Activated CD4-positive, alpha-beta T cell treated with anti-CD3 and anti-CD28 coated beads for 48 hours (primary cell): Measurements from ENCODE around the gene AMOTL2.

Source experiments
- DNase-seq: peaks from one replicate; pipeline ENCODE4 v3.0.0-alpha.2; 2020

The AMOTL2 gene

DNA sequence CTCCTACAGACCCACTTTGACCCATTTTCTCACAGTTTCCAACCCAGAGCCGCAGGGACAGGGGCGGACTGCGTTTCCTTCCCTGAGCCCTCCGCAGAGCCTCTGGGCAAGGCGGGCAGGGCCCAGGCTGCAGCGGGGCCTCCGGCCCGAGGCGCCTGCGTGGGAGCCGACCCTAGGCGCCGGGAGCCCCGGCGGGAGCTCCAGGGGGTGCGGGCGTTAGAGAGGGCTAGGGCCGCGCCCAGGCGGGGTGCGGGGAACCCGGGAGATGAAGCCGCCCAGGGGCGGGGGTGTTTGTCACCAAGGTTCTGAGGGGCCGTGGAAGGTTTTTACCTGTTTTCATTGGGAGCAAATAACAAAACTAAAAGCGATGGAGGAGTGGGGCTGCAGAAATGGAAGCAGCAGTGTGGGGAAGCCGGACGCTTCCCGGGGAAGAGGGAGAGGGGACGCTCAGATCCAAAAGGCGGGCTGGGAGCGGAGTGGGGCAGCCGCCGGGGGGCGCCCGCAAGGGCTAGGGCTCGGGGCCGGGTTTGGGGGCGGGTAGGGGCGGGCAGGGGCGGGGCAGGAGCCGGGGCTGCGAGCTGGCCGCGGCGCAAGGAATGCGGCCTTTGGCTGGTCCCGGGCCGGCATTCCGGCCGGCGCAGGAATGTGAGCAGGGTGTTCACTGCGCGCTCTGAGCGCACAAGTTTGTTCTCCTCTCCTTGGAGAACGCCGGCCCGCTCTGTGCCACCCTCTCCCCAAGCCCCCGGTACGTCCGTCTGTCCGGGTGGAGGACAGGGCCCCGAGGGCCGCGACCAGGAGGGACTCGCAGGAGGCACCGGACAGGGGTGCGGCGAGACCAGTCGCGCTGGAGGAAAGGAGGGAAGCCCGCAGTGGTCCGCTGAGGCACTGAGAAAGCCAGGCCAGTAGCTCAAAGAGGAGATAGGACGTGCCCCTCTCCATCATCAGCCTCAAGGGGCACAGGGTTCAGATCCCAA lies 61.1 kb downstream of the AMOTL2 start:
- DNase-seq, result no peak

DNA sequence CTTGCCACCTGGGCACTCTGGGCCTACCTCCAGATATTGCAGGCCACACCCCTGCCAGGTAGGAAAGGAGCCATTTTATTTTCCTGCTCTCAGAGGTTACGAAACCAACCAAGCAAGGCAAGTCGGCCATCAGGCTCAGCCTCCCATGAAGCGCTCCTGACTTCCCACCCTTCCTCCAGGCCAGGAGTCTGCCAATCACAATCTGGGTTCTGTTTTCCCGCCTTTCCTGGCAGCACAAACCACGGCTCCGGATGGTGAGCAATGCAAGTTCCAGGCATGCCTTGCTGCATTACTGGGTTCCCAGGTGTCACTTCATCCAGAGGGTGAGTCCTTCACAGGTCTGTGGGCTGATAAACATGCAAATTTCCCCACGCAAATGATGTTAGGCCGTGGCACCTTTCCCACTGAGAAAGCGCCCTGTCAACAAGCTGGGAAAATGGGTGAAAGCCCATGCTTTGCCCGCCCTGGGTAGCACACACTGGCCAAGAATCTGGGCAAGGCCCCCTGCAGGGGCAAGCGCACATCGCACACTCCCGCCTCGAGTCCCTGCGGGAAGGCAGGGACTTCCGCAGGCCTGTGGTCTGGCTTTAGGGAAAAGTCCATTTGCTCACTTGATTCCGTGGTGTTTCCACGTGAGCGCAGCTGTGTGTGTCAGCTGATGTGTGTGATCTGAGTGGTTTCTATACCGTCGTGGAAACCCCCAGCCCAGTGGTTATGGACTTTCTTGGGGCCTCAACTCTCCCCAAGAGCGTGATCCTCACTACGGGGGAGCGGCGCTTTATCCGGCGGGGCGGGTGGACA lies 62.0 kb downstream of the AMOTL2 start:
- no peak for DNase-seq

DNA sequence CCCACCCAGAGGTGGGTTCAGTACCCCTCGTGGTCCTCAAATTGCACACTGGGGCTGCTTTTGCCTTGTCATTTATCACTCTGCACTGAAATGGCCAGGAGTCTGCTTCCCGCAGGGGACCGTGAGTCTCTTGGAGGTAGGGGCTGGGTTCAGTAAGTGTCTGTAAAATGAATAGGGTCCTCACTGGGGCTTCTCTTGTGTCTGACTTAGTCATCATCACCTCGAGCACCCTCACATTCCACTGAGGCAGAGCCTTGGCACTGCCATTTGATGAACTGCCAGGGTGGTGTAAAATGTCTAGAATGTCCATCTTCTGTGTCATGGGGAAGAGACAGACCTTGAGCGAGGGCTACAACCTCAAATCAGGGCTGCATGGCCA lies 62.6 kb downstream of the AMOTL2 start:
- no peak for DNase-seq

DNA sequence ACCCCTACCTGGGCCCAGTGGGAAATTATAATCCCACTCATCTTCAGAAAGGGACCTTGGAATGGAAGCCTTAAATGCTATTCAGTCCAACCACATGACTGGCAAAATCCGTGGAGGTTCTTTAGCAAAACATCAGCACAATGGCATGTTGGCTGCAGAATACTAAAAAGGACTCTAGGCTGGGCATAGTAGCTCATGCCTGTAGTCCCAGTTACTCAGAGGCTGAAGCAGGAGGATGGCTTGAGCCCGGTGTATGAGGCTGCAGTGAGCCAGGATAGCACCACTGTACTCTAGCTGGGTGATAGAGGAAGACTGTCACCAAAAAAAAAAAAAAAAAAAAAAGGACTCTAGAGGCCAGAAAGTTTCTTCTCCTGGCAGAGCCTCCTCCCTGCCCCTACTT lies 63.0 kb downstream of the AMOTL2 start:
- no peak for DNase-seq

DNA sequence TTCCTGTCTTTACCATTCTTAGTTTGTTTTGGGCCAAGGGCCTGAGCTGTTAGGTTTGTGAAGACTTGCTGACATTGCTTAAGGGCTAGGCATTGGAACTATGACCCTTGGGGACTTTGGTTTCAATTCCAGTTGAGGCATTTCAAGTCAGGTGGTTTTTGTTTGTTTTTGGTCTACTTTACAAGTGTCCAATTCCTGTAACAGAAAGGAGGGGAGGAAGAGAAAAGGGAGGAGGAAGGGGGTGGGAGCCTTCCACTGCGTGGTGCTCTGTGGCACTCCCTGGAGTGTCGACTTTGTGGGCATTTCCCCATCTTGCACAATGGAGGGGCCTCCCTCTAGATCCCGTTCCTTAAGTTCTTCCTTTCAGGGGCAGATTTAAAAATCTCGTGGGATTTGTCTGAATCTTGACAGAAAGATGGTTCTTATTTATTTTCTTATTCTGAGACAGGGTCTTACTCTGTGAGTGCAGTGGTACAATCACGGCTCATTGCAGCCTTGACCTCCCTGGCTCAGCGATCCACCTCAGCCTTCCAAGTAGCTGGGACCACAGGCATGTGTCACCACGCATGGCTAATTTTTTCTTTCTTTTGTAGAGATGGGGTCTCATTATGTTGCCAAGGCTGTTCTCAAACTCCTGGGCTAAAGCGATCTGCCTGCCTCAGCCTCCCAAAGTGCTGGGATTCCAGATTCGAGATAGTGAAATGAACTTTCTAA lies 64.1 kb downstream of the AMOTL2 start:
- DNase-seq, result no peak

DNA sequence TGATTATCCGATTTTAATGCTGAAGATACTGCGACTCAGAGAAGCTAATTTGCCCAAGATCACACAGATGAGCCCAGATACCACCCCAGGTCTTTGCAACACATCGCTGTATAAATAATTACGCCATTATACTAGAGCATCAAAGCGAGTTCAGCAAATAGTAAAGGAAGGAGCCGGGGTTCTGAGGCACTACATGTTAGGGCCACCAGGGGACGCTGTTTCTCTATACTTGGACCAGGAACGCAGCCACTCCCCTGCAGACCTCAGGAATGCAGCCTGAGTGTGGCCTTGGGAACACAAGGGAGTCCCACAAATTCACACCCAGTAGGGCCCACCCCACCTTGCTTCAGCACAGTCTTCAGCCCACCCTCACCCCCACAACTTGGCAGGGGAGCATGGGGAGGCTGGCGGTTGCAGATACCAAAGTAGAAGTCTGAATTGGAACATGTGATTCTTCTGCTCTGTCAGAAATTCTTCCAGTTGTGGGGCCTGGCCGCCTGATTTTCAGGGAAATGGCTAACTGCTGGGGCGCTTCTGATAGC lies 65.8 kb downstream of the AMOTL2 start:
- DNase-seq, result peak; percentile 83

DNA sequence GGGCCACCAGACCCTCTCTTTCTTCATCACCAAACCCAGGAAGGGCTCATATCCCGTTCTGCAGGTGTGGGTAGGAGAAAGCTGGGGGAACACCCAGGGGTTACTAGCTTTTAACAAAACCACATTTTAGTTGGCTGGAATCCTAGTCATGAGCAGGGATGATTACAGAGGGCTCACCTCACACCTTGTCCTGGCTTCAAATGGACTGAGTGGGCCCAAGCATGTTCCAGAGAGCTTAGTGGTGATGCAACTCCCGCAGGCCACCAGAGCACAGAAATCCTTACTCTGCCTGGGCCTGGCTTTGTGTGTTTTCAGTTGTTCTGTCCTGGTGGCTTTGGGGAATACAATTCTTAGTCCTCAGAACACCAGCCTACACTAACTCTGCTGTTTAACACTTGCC lies 66.8 kb downstream of the AMOTL2 start:
- no peak for DNase-seq

DNA sequence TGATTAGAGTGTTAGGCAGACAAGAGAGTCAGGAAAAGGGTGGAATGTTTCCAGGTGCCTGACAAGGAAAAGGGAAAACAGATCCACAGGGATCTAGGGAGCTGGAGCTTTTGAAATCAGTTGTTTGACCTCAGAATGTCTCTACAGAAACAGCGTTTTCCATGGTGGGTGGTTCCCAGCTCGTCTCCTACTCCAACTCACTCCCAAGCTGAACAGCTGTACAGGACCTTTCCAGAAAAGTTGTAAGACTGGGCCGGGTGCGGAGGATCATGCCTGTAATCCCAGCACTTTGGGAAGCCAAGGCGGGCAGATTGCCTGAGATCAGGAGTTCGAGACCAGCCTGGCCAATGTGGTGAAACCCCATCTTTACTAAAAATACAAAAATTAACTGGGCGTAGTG lies 67.9 kb downstream of the AMOTL2 start:
- DNase-seq, result no peak
